ENCODE data around the gene BAIAP2L2.
A peak's percentile ranks its signal among the peaks of the same experiment; 100 is the strongest.
"Not testable (repeated sequence)": the region's sequence is repeated elsewhere in the genome, so short reads cannot be mapped to it uniquely, and the experiment has no call there.

Gene BAIAP2L2

GRCh38 chr22:38038890-38039812, 71.3 kb downstream of the BAIAP2L2 start:
- Histone ChIP-seq H3K4me3 (ENCODE audit: low read length) (no peak overlapping the region), H3K4me1 (ENCODE audit: control insufficient read depth, insufficient read depth, low read length) (peaks cover 9% of the 10 kb centered on the region), H3K9ac (ENCODE audit: low read length) (no peak overlapping the region), H3K27me3 (ENCODE audit: control insufficient read depth, insufficient read depth, low read length) (no peaks in the 10 kb centered on the region), H3K27ac (ENCODE audit: low read depth, low read length) (peak overlapping the region; percentile 64), H3K36me3 (ENCODE audit: control insufficient read depth, insufficient read depth, low read length) (no peaks in the 10 kb centered on the region)

DNA sequence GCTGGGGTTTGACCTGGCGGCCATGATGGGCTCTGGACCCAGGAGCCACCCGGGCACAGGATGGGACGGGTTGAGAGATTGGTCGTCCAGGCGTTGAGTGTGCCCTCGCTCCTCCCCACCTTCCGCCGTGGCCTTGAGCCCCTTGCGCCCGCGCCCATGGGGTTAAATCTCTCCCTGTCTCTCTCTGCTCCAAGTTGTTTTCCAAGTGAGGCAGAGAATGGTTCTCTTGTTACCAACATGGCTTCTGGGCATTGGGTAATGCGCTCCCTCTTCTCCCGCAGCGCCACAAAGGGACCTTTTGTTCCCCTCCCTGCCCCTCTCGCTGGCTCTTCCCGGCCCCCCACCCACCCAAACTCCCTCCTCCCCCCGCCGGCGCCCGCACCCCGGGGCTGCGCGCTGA, 72.1 kb downstream of the BAIAP2L2 start:
- Histone ChIP-seq H3K36me3 (ENCODE audit: control insufficient read depth, insufficient read depth, low read length) (no peaks in the 10 kb centered on the region), H3K4me1 (ENCODE audit: control insufficient read depth, insufficient read depth, low read length) (peaks cover 14% of the 10 kb centered on the region), H3K4me3 (ENCODE audit: low read length) (no peak overlapping the region), H3K27ac (ENCODE audit: low read depth, low read length) (peak overlapping the region; percentile 6), H3K27me3 (ENCODE audit: control insufficient read depth, insufficient read depth, low read length) (no peaks in the 10 kb centered on the region), H3K9ac (ENCODE audit: low read length) (no peak overlapping the region)

- H3K9ac ChIP-seq (ENCODE audit: low read length); H3K27ac ChIP-seq (ENCODE audit: low read depth, low read length): not testable (repeated sequence)
- peaks cover 16% of the 10 kb centered on the region for H3K4me1 ChIP-seq (ENCODE audit: control insufficient read depth, insufficient read depth, low read length)
Measured at GRCh38 chr22:38037367-38038150, 72.9 kb downstream of the BAIAP2L2 start.

DNA sequence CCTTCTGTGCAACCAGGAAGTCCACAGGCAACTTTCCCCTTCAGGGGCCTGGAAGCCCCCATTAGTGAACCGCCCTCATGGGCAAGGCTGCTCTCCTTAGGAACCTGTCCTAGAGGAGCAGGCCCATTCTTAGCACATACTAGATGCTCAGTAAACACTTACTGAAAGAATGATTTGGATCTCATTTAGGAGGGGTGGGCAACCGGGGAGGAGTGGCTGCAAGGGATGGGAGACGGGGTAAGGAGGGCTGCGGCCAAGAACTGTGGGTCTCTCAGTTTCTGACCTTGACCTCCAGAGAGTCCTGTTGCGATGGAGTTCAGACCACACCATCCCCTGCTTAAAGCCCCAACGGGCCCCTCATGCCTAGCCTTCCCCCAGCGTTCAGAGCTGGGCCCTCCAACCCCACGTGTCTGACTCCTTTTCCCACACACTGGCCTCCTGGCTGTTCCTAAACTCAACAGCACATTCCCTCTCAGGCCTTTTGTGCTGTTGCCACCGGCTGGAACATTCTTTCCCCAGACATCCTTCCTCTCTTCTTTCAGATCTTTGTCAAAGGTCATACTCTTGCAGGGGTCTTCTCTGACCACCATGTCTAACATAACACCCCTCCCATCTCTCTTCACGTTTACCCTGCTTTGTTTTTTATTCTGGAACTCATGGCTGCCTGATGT, 74.0 kb downstream of the BAIAP2L2 start:
- no peaks in the 10 kb centered on the region for H3K36me3 ChIP-seq (ENCODE audit: control insufficient read depth, insufficient read depth, low read length)
- H3K4me1 ChIP-seq (ENCODE audit: control insufficient read depth, insufficient read depth, low read length): peaks cover 16% of the 10 kb centered on the region
- H3K27me3 ChIP-seq (ENCODE audit: control insufficient read depth, insufficient read depth, low read length): no peaks in the 10 kb centered on the region
- H3K4me3 ChIP-seq (ENCODE audit: low read length): no peak overlapping the region
- peak overlapping the region; percentile 46 for H3K27ac ChIP-seq (ENCODE audit: low read depth, low read length)
- H3K9ac ChIP-seq (ENCODE audit: low read length): no peak overlapping the region

More at GRCh38 chr22:38037367-38038150, 72.9 kb downstream of the BAIAP2L2 start:
- H3K36me3 ChIP-seq (ENCODE audit: control insufficient read depth, insufficient read depth, low read length); H3K27me3 ChIP-seq (ENCODE audit: control insufficient read depth, insufficient read depth, low read length); H3K4me3 ChIP-seq (ENCODE audit: low read length): not testable (repeated sequence)

- no peak overlapping the region for H3K27ac ChIP-seq (ENCODE audit: low read depth, low read length)
Measured at GRCh38 chr22:38035530-38035885, 75.0 kb downstream of the BAIAP2L2 start.

More at GRCh38 chr22:38035530-38035885, 75.0 kb downstream of the BAIAP2L2 start:
- peaks cover 16% of the 10 kb centered on the region for H3K4me1 ChIP-seq (ENCODE audit: control insufficient read depth, insufficient read depth, low read length)
- H3K4me3 ChIP-seq (ENCODE audit: low read length): no peak overlapping the region
- no peaks in the 10 kb centered on the region for H3K36me3 ChIP-seq (ENCODE audit: control insufficient read depth, insufficient read depth, low read length)
- H3K27me3 ChIP-seq (ENCODE audit: control insufficient read depth, insufficient read depth, low read length): no peaks in the 10 kb centered on the region
- H3K9ac ChIP-seq (ENCODE audit: low read length): no peak overlapping the region
